ENCODE results near the gene KCNB1.

Gene KCNB1

GRCh38 chr20:49497398-49497669, 14.9 kb upstream of the KCNB1 start:
- no peak for DNase-seq (ENCODE audit: low read depth)

DNA sequence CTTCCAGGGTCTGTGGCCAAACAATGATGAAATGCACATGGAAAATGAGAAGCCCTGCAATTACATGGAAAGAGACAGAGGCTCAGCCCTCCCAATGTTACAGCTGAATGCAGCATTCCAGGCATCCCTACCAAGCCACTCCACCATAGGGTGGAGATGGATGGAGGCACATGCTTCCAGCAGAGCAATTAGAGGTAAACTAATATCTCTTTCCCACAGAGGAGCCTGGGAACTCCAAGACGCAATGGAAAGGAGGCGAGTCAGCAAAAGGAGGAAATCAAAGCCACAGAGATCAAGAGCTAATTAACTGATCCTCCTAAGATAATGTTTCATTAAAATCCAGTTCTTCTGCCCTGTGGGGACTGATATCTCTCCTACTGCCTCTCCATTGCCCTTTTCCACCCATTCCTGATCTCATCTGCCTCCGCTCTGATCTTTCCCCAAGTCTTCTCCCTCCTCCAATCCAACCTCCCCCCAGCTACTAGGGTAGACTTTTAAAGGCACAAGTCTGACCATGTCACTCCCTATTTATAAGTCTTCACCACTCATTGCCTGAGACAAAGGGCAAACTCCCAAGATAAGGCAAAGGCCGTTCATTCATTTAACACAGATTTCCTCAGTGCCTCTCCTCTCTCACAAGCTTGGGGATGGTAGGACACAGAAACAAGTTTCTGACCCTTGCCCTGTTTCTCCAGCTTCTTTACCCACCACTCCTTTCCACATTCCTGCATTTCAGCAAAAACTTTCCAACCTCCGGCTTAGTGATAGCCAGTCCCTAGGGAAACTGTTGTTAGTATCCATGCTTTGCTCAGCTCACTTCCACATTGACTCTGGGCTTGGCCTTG, 14.3 kb upstream of the KCNB1 start:
- no peak for DNase-seq (ENCODE audit: low read depth)

GRCh38 chr20:49496043-49496442, 13.6 kb upstream of the KCNB1 start:
- DNase-seq (ENCODE audit: low read depth) = no peak

- DNase-seq (ENCODE audit: low read depth) = no peak
Observed at GRCh38 chr20:49490689-49491088, 8.2 kb upstream of the KCNB1 start.

DNA sequence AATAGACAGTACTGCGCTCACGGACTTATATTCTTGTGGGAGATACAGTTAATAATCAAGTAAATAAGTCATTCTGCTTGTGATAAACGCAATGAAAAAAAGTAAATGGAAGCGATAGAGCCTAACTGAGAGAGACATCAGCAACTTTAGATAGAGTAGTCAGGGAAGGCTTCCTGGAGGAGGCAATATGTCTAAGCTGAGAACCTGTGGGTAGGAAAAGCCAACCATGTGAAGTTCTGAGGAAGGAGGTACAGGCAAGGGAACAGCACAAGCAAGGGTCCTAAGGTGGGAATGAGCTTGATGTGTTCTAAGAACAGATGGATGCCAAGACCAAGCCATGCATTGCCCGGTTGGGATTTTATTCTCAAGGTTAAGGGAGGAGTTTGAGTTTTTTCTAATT, 7.2 kb upstream of the KCNB1 start:
- DNase-seq (ENCODE audit: low read depth) = no peak

DNA sequence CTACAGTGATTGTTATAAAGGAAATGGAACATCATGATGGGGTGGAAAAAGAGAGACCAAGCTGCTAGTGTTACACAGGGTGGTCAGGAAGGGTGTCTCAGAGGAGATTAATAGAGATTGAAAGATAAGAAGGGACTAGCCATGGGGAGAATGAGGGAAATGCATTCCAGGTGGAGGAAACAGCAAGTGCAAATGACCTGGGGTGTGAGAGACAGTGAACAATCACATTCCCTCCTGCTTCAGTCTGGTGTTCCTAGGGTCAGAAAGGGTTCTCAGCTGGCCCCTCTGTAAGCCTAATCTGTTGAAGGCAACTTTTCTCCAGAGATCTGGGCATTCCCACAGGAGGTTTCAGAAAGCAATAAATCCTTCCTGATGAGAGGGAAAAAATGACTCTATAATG, 3.6 kb upstream of the KCNB1 start:
- no peak for DNase-seq (ENCODE audit: low read depth)

GRCh38 chr20:49485563-49485962, 3.1 kb upstream of the KCNB1 start:
- no peak for DNase-seq (ENCODE audit: low read depth)

GRCh38 chr20:49484180-49485140, 2.0 kb upstream of the KCNB1 start:
- peak; percentile 59 for DNase-seq (ENCODE audit: low read depth)

DNA sequence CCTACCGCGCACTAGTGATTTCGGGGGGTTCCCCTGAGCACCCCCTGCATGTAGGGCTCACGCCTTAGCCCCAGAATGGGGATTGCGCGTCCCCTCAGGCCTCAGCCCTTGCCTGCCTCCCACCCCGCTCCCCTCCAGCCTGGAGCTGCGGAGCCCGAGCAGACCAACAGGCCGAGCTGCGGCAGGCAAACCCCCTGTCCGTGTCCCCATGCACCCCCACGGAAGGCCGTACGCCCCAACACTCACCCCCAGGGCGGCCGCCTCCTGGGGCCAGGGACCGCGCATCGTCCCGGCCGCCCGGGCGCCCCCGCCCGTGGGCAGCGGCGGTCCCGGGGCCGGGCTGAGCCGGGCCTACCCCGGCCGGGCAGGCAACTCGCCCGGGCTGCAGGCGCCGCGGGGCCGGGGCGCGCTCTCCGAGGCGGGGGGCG, 1.2 kb upstream of the KCNB1 start:
- no peak for DNase-seq (ENCODE audit: low read depth)

GRCh38 chr20:49483018-49483695, 689 bp upstream of the KCNB1 start:
- no peak for DNase-seq (ENCODE audit: low read depth)

DNA sequence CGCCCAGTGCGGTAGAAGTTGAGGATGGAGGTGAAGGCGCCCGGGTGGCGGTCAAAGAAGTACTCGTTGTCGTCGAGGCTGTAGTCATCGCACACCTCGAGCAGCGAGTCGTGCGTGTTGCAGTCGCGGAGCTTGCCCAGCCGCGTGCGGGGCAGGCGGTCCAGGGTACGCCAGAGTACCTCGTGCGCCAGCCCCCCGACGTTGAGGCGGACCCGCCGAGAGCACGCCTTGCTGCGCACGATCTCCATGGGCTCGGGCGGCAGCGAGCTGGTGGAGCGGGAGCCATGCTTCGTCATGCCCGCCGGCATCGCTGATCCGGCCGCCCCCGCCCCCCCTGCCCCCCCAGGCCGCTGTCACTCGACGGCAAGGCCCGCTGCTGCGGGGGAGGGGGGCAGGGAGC, 295 bp downstream of the KCNB1 start:
- DNase-seq (ENCODE audit: low read depth) = no peak

GRCh38 chr20:49481116-49481515, 1.4 kb downstream of the KCNB1 start:
- DNase-seq (ENCODE audit: low read depth) = no peak

GRCh38 chr20:49480236-49480635, 2.2 kb downstream of the KCNB1 start:
- DNase-seq (ENCODE audit: low read depth) = no peak

- no peak for DNase-seq (ENCODE audit: low read depth)
Observed at GRCh38 chr20:49479785-49480184, 2.7 kb downstream of the KCNB1 start.

- no peak for DNase-seq (ENCODE audit: low read depth)
Observed at GRCh38 chr20:49478754-49479689, 3.4 kb downstream of the KCNB1 start.

DNA sequence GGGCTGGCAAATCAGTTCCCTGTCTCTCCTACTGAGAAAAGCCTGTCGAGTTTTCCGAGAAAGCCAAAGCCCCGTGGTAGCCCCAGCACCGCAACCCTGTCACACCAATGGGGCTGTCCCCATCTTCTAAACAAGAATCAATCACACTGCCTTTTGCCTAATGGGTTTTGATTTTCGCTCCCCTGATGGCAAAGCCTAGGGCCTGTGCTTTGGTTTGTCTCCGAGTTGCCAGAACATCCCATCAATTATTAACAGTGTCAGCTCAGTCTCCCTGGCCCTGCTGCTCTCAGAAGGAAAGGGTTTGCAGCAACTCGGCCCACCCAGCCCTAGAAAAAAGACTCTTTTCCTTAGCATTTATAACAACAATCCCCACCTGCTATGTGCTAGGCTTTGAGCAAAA, 4.2 kb downstream of the KCNB1 start:
- DNase-seq (ENCODE audit: low read depth) = no peak

- DNase-seq (ENCODE audit: low read depth) = no peak
Observed at GRCh38 chr20:49477200-49477599, 5.3 kb downstream of the KCNB1 start.

- DNase-seq (ENCODE audit: low read depth) = no peak
Observed at GRCh38 chr20:49476016-49476355, 6.5 kb downstream of the KCNB1 start.

GRCh38 chr20:49475292-49476015, 7.0 kb downstream of the KCNB1 start:
- DNase-seq (ENCODE audit: low read depth) = no peak

- no peak for DNase-seq (ENCODE audit: low read depth)
Observed at GRCh38 chr20:49471397-49471796, 11.1 kb downstream of the KCNB1 start.

GRCh38 chr20:49470922-49471321, 11.5 kb downstream of the KCNB1 start:
- DNase-seq (ENCODE audit: low read depth) = no peak

All from fibroblast of the conjunctiva (primary cell).